Hepatic stellate cell (primary cell): Measurements from ENCODE around the gene FARS2.

Experiments
- DNase-seq: peaks from one replicate; pipeline ENCODE4 v3.0.0; 2011; ENCODE audit warnings: low spot score

Gene FARS2

GRCh38 chr6:5378331-5378730 is 117.0 kb downstream of the FARS2 start:
- DNase-seq, result no peak

GRCh38 chr6:5379647-5380242 is 118.4 kb downstream of the FARS2 start:
- peak; percentile 22 for DNase-seq

DNA sequence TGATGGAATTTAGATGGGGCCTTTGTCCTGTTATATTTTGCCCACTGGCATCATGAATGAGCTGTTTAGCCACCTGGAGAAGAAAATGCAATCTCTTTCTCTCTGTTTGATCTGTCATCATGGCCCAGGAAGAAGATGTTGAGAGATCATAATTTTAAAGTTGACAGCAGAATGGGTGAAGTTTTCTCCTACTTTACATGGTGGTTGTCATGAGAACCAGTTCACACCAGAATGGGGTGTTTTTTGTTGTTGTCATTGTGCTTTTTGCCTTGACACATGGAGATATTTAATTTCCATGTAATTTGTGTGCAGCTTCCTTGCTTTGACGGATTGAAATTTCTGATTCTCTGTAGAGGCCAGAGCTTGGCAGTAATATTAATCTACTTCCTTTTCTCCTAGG is 122.5 kb downstream of the FARS2 start:
- no peak for DNase-seq

GRCh38 chr6:5384276-5384675 is 123.0 kb downstream of the FARS2 start:
- no peak for DNase-seq

DNA sequence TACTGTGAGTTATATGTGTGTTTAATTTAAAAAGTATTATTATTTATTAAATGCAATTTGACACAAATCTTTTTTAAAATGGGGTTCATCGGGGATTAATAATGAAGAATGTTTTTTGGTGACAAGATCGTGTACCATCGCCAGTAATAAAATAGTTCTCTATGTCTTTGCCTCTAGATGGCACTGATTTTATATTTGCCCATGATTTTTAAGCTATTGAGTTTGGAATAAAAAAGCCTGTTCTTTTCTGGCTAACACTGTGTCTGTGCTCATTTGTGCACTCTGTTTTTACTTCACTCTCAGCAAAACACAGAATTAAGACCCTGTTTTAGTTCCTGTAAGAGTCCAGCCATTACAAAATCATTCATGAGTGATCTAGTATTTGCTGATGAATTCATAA is 127.0 kb downstream of the FARS2 start:
- DNase-seq, result no peak

DNA sequence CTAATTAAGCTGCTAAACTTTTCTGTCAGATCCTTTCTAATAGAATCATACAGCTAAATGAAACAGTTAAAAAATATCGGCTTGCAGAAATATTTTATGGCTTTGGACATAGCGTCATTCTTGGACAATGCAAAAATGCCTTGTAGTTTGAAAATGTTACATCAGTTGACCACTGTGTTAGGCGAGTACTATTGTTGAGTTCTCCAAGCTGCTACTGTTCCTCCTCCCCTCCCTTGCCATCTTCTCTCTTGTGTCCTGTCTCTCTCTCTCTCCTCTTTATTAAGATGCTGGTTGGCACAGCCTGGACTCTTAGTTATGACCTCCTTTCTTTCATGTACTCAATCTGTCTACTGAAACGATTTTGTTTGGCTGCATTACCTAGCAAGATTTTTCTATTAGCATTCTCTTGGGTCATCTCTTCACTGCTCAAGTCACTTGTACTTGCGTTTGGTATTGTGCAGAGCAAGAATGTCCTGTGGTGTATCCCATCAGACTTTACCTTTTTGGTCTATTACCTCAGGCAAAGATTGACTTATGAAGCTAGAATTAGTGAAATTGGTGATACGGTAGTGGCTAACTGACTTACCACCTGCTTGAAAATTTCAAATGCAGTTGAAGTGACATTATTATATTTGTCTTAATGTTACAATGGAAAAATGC is 127.9 kb downstream of the FARS2 start:
- DNase-seq, result no peak

GRCh38 chr6:5390177-5390576 is 128.9 kb downstream of the FARS2 start:
- no peak for DNase-seq

GRCh38 chr6:5394280-5394679 is 133.0 kb downstream of the FARS2 start:
- no peak for DNase-seq

DNA sequence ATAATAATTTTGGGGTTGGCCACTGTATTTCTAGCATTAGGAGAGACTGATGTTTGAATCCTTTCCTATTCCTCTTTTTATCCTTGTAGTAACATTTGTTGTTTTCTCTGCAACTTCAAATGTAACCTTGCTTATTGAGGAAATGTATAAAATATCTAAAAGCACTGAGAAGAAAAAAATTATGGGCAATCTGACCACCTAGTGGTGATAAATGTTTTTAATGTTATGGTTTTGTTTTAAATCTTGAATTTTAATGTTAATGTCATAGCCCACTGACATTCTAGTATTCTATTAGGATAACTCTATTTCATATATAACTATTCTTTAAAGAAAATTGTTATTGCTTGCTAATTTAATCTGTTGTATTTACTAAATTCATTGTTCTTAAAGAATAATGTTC is 134.4 kb downstream of the FARS2 start:
- DNase-seq, result no peak

DNA sequence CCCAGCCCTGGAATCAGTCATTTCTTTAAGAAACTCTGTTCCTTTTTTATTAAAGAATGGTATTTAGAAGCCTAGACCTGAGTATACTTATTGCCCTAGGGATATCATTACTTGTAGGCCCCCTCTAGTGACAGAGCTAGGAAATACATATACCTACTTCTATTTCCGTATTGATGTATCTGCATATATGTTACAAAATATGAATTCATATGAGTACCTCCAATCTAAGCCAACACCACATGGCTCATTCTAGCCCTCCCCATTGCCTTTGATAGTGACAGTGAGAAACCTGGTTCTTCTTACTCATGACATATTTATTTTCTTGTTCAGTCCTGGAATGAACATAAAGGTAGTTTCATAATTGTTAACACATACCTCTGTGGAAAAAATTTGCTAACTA is 137.2 kb downstream of the FARS2 start:
- DNase-seq, result peak; percentile 14

- DNase-seq, result no peak
Observed at GRCh38 chr6:5399391-5399790, 138.1 kb downstream of the FARS2 start.

GRCh38 chr6:5401845-5402738 is 140.8 kb downstream of the FARS2 start:
- DNase-seq, result no peak

GRCh38 chr6:5403076-5403475 is 141.8 kb downstream of the FARS2 start:
- DNase-seq, result no peak

DNA sequence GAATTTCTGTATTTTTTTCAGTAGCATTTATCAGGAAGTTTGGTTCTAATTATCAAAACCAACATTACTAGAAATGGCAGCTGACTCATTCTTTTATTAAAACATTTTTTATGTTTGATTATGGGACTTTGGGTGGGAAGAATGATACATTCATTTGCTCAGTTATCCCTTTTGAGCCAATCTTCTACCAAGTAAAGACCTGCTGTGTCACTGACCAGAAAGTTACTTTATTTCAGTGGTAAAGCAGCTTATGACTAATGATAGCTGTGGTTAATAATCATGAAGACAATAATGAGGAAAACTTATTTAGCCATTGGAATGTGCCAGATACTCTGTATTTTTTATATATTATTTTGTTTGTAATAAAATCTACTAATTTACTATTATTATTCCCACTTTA is 142.3 kb downstream of the FARS2 start:
- DNase-seq, result no peak

GRCh38 chr6:5405976-5406375 is 144.7 kb downstream of the FARS2 start:
- no peak for DNase-seq

- no peak for DNase-seq
Observed at GRCh38 chr6:5411414-5411813, 150.1 kb downstream of the FARS2 start.

GRCh38 chr6:5412017-5412416 is 150.7 kb downstream of the FARS2 start:
- no peak for DNase-seq

DNA sequence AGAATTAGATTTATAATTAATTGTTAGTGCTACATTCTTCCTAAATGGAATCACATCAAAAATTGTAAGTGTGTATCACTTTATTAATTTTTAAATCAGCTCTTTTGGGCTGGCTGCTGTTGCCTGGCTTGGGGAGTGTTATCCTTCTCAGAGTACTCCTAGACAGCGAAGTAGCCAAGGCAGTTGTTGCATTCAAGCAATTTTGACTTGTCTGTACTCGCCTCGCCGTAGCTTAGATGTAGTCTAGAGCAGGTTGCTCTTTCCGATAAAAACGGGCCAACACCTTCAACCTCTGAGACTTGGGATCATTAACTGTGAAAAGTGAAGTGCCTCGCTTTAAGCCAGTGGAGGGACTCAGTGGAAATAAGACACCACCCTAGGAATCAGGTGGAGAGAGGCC is 151.3 kb downstream of the FARS2 start:
- DNase-seq, result no peak

- no peak for DNase-seq
Observed at GRCh38 chr6:5416250-5416649, 154.9 kb downstream of the FARS2 start.

GRCh38 chr6:5422321-5422915 is 161.1 kb downstream of the FARS2 start:
- DNase-seq, result peak; percentile 16

GRCh38 chr6:5423251-5423650 is 161.9 kb downstream of the FARS2 start:
- DNase-seq, result no peak

- DNase-seq, result no peak
Observed at GRCh38 chr6:5424726-5425125, 163.4 kb downstream of the FARS2 start.

- no peak for DNase-seq
Observed at GRCh38 chr6:5425267-5425666, 164.0 kb downstream of the FARS2 start.
